Fibroblast of pulmonary artery (primary cell): ENCODE results near the gene GMPR2.

ENCODE experiments used
- DNase-seq: peaks from one replicate; pipeline ENCODE4 v3.0.0-alpha.2; 2010; ENCODE audit warnings: low read depth
- H3K4me3 ChIP-seq: replicated peaks from 2 replicates; pipeline ENCODE4 v1.5.1; 2011; ENCODE audit warnings: low read depth, mild to moderate bottlenecking, control low read depth, low read length, moderate library complexity
- CTCF ChIP-seq: IDR thresholded peaks from 2 replicates; pipeline ENCODE4 v1.5.1; 2011; ENCODE audit warnings: mild to moderate bottlenecking, control low read depth, low read length, inconsistent platforms; ENCODE audit errors: missing control alignments

The GMPR2 gene

DNA sequence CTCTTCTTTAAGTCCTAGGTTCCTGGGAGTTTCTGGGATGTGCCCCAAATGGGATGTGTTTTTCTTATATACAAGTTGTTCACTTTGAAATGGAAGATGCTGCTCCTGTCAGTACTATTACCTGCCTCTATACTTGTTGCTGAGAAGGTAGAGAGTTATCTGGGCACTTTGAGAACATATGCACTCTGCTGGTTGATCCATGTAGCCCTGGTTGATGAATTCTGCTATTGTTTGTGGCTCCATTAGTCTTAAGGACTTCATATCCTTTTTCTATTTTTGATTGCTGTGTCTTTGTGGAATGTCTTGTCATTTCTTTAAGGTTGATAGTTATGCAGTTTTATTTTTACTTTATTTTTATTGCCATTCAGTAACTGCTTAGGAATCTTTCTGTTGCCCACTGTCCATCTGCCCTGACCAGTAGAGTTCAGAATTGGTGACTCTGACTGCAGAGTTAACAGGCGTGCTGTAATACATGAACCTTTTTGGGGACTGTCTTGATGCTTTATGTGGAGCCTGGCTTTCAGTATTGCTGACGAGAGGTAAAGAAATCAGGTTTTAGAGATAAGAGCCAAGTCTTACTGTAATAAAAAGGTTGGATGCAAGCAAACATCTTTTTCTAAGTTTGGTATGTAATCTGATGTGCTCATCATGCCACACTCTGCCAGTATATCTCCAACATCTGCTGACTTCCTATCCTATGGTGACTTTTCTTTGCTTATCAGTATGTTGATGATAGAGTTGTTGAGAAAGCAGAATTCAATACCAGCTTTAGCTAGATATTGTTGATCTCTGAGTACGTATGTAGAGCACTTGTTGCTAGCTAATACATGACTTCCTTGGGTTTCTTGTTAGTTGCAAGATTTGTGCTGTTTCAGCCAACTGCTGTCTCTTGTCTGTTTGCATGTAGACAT lies 1.6 kb downstream of the GMPR2 start:
- H3K4me3 ChIP-seq, result no peak overlapping the region
- no peak for TF ChIP-seq CTCF
- no peak for DNase-seq

DNA sequence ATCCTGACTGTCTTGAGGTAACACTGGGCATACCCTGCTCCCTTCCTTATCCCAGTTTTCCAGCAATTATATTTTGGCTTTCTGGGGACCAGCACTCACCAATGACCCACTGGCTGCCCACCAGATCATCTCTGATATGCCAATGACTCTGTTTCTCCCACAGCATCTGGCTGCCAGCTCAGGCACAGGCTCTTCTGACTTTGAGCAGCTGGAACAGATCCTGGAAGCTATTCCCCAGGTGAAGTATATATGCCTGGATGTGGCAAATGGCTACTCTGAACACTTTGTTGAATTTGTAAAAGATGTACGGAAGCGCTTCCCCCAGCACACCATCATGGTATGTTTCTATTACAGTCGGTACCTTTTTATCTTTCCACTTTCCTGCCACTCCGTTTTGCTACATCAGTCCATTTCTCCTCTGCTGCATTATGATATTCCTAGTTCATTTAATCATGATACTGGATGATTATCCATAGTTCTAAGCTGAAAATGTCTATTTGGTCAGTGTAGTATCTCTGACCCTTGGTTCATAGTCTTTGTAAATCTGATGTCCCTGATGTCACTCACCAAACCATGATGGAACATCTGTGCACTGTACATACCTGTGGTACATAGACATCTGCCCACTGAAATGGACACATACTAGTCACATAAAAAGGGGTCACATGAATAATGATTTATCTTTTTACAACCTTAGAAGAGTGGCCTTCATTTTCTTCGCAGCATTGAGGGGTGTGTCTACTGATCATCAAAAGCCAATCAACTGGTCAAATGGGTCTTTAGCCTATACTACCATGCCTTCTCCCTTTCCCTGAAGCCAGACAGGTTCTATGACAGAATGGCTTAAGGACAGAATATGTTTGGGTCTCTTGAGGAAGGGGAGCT lies 3.3 kb downstream of the GMPR2 start:
- TF ChIP-seq CTCF, result no peak
- H3K4me3 ChIP-seq, result no peak overlapping the region
- DNase-seq, result no peak

DNA sequence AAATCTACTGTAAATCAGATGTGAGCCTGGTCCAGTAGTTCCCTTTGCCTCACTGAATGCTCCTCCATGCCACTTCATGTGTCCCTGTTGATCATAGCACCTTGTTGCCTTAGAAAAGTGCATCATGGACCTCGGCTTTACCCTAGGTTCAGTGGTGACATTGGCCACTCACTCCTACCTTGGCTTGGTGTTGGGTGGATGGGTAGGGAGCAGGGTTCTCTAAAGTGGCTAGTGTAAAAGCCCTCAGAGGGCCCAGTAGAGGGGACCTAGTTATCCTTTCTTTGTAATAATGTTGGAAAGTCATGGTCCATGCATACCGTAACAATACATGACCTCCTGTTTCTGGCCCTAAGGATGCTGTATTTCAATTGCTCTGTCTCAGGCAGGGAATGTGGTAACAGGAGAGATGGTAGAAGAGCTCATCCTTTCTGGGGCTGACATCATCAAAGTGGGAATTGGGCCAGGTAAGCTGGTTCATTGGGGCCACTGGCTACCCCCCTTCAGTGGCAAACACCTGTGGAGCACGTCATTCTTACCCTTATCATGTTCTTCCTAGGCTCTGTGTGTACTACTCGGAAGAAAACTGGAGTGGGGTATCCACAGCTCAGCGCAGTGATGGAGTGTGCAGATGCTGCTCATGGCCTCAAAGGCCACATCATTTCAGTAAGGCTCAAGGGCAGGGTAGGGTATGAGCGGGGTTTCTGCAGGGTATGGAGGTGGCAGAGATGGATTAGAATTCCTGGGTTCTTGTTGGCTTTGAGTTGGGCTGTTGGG lies 4.1 kb downstream of the GMPR2 start:
- no peak for TF ChIP-seq CTCF
- DNase-seq, result no peak
- H3K4me3 ChIP-seq, result no peak overlapping the region

GRCh38 chr14:24237463-24237955 lies 4.8 kb downstream of the GMPR2 start:
- H3K4me3 ChIP-seq, result no peak overlapping the region
- DNase-seq, result no peak
- no peak for TF ChIP-seq CTCF

DNA sequence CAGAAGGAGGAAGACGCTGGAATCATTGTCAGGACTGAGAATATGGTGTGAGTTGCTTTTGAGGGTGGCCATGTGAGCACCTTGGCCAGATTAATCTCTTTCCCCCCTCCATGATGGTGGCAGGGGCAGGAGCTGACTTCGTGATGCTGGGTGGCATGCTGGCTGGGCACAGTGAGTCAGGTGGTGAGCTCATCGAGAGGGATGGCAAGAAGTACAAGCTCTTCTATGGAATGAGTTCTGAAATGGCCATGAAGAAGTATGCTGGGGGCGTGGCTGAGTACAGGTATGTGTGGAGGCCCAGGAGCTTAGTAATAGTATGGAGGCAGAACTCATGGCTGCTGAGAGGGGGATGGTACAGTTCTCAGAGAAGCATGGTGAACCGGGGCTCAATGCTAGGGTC lies 5.4 kb downstream of the GMPR2 start:
- no peak overlapping the region for H3K4me3 ChIP-seq
- no peak for TF ChIP-seq CTCF
- DNase-seq, result no peak

GRCh38 chr14:24238527-24239037 lies 5.9 kb downstream of the GMPR2 start:
- no peak overlapping the region for H3K4me3 ChIP-seq
- no peak for TF ChIP-seq CTCF

More at GRCh38 chr14:24238527-24239037, 5.9 kb downstream of the GMPR2 start:
- no peak for DNase-seq
